T-cell (primary cell): Measurements from ENCODE around the gene PAX5. TPM values are rescaled to one million over a fixed set of nuclear protein-coding genes. Genes with fewer than 3 reads are reported as not detected.

Experiments
- ATAC-seq, 4 experiments: fragments of 200-7000 bp in 3 of 4; fragments of 150-1000 bp in 1 of 4; cut with Tn5 transposase; replicated peaks in 1 of 4; 1 replicate in 3 of 4; 2 replicates in 1 of 4; pipeline ENCODE4 v1.10.0; 2021; ENCODE audit warnings: moderate library complexity in 3 of 4, mild to moderate bottlenecking in 2 of 4, moderate number of reproducible peaks in 1 of 4
- CTCF ChIA-PET, 2 donors: fragments of 300-600 bp; sonication (Branson Sonifier 250); formaldehyde crosslinking; loops; one replicate each; lab custom pipeline; 2022; ENCODE audit warnings: antibody characterized with exemption in 2 of 2; lab: Charles Lee
- POLR2A ChIA-PET, 2 donors: fragments of 300-600 bp; sonication (Branson Sonifier 250); formaldehyde crosslinking; loops; one replicate each; lab custom pipeline; 2022; ENCODE audit warnings: antibody characterized with exemption in 2 of 2; lab: Charles Lee
- DNase-seq, 35 experiments: peaks; one replicate each; pipeline versions ENCODE4 v3.0.0 to v3.0.0-alpha.2; 2013 to 2023
- H3K27ac ChIP-seq: one replicate; pipeline ENCODE4 v1.5.1; 2013; ENCODE audit warnings: low read length
- H3K27me3 ChIP-seq, 2 experiments: replicated peaks in 1 of 2; 1 replicate in 1 of 2; 2 replicates in 1 of 2; pipeline versions ENCODE4 v1.6.1 to v1.7.0; 2013; ENCODE audit warnings: low read length in 1 of 2, mixed read lengths in 1 of 2; ENCODE audit not compliant: control insufficient read depth in 2 of 2, insufficient read depth in 2 of 2; ENCODE audit errors: extremely low read depth in 1 of 2
- H3K36me3 ChIP-seq, 2 donors: 1 replicate in 1 of 2; 2 replicates in 1 of 2; pipeline versions ENCODE4 v1.6.1 to v1.7.0; 2013; ENCODE audit warnings: low read length in 1 of 2; ENCODE audit not compliant: control insufficient read depth in 2 of 2, insufficient read depth in 1 of 2; ENCODE audit errors: extremely low read depth in 1 of 2
- H3K4me1 ChIP-seq, 2 experiments: 1 replicate in 1 of 2; 2 replicates in 1 of 2; pipeline versions ENCODE4 v1.6.1 to v1.7.0; 2013; ENCODE audit warnings: low read length in 2 of 2, mixed read lengths in 1 of 2; ENCODE audit not compliant: insufficient read depth in 2 of 2, control insufficient read depth in 1 of 2; ENCODE audit errors: extremely low read depth in 1 of 2
- H3K4me3 ChIP-seq, 2 donors: 1 replicate in 1 of 2; 2 replicates in 1 of 2; pipeline versions ENCODE4 v1.5.1 to v1.7.0; 2013; ENCODE audit warnings: mild to moderate bottlenecking in 2 of 2, low read length in 1 of 2, moderate library complexity in 1 of 2; ENCODE audit not compliant: control insufficient read depth in 1 of 2; ENCODE audit errors: extremely low read depth in 1 of 2
- H3K9me3 ChIP-seq: 2 replicates; pipeline ENCODE4 v1.7.0; 2013
- H3K27ac Mint-ChIP-seq, 2 donors: one replicate each; pipeline ENCODE4 v1.8.0; 2020 to 2021; ENCODE audit warnings: mild to moderate bottlenecking in 2 of 2, mixed read lengths in 2 of 2
- H3K27me3 Mint-ChIP-seq, 2 donors: one replicate each; pipeline ENCODE4 v1.8.0; 2021 to 2022; ENCODE audit warnings: mixed read lengths in 2 of 2
- H3K36me3 Mint-ChIP-seq: one replicate; pipeline ENCODE4 v1.8.0; 2021; ENCODE audit warnings: mixed read lengths
- H3K4me1 Mint-ChIP-seq, 3 donors: one replicate each; pipeline ENCODE4 v1.8.0; 2020 to 2022; ENCODE audit warnings: mixed read lengths in 3 of 3, mild to moderate bottlenecking in 1 of 3
- H3K4me3 Mint-ChIP-seq, 3 donors: one replicate each; pipeline ENCODE4 v1.8.0; 2020 to 2022; ENCODE audit warnings: mild to moderate bottlenecking in 3 of 3, mixed read lengths in 3 of 3, moderate library complexity in 3 of 3
- H3K9me3 Mint-ChIP-seq, 3 donors: one replicate each; pipeline ENCODE4 v1.8.0; 2020 to 2022; ENCODE audit warnings: mixed read lengths in 3 of 3
- WGBS: methylation state at CpG from one replicate; pipeline ENCODE4 v1.1.5; 2013; ENCODE audit warnings: missing lambda C conversion rate; ENCODE audit not compliant: insufficient coverage; 5-methylcytosine and 5-hydroxymethylcytosine counted together
- total RNA-seq, 35 experiments: library from RNA in 6 of 35; stranded (reverse) in 6 of 35; fragments of 120-200 nt in 1 of 35; gene quantifications; one replicate each; pipeline versions ENCODE4 v1.2.1 to v1.2.4 and lab custom pipeline; 2013 to 2026

PAX5 gene
- total RNA-seq, 5 donors from 2014 or later (not counting 1 experiment from before 2014, with no cell fraction given): 1.7 to 12.4 (median 4.4) TPM

DNA sequence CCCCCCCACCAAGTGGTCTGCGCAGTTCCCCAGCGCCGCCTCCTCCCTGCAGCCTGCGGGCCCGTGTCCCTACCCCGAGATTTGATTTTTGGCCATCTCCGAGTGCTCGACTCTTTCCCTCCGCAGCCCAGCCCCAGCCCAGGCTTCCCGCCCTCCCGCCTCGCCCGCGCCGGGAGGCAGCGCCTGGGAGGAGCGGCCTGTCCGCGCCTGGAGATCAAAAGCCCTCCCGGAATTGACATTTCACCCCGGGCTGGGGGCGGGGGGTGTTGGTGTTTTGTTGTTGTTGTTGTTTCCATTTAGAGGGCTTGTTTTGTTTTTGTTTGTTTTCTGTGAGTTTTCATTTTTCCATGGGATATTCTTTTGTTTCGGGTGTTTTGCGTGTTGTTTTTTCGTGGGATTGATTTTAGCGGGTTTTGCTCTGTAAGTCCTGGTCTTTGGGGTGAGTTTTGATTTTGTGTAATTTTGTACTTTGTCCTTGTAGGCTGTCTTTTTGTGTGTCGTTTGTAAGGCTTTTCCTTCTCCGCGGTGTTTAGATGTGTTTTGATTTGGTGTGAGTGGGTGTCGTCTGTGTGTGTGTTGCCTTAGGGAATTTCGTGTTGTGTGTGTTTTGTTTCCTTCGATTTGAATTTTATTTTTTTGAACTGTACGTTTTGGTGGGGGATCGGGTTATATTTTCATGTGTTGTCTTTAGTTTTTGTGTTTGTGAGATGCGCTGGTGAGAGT, 1.7 kb upstream of the PAX5 start:
- DNase-seq: no peak
- Histone ChIP-seq H3K27me3 (peaks cover 21 to 88% of the 10 kb centered on the region in 2 experiments), H3K27ac (no peak overlapping the region), H3K9me3 (no peaks in the 10 kb centered on the region), H3K4me3 (peak overlapping the region; percentile 51 to 89), H3K36me3 (no peaks in the 10 kb centered on the region), H3K4me1 (peaks cover 12 to 48% of the 10 kb centered on the region in 2 experiments)
- Mint-ChIP-seq H3K27ac (peak overlapping the region; percentile 13 to 71), H3K4me1 (peaks cover 33 to 46% (median 36%) of the 10 kb centered on the region in 3 donors), H3K36me3 (no peaks in the 10 kb centered on the region), H3K27me3 (peaks cover 70 to 82% of the 10 kb centered on the region in 2 donors), H3K9me3 (no peaks in the 10 kb centered on the region), H3K4me3 (peak overlapping the region; percentile 77 to 86 (median 83))
- ChIA-PET CTCF (interaction anchor here in 1 of 2 donors (1.4 kb wide), 1 partner anchor 9 kb away, joined by 5 read pairs; no protein-coding TSS in a partner anchor), POLR2A (interaction anchor here in 1 of 2 donors (0.5 to 0.6 kb wide), 2 partner anchors 47 to 183 kb away, joined by 3 read pairs; no protein-coding TSS in a partner anchor)
- 11% methylated on average over 19 of the region's 35 CpGs for WGBS
- ATAC-seq: no peak

DNA sequence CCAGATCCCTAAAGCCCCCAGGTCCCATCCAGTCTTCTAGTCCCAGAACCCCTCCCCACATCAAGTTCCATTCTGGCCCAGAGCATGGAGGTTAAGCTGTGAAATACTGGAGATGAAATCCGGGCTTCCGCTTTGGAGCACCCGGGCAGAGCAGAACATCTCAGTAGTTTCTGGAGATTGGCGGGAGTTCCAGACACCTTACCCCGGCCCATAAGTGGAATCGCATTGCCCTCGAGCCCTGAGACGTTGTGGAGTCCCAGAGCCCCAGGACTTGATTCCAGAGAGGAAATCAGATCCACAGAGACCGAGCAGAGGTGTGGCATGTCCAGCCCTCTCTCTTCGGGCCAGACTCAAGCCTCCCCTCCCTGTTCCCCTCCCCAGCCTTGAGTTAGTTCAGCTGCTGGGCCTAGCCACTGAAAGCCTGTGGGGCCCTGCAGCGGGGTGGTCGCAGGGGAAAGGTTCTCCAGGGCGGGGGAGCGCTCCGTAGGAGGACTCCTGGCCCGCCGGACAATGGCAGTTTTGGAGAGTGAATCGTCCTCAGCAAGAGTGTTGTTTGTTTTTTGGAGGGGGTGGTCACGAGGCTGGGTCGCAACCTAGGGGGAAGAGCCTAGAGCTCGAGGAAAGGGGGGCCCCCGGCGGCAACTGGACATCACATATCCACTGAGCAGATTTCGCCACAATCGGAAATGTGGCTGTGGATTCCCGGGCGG, 1.0 kb upstream of the PAX5 start:
- Mint-ChIP-seq H3K4me1 (peaks cover 40 to 52% (median 42%) of the 10 kb centered on the region in 3 donors), H3K9me3 (no peaks in the 10 kb centered on the region), H3K27ac (peak overlapping the region in 1 of 2 donors; percentile 19), H3K4me3 (peak overlapping the region; percentile 43 to 86 (median 83)), H3K27me3 (peaks cover 72 to 89% of the 10 kb centered on the region in 2 donors), H3K36me3 (no peaks in the 10 kb centered on the region)
- Histone ChIP-seq H3K9me3 (no peaks in the 10 kb centered on the region), H3K4me1 (peaks cover 12 to 55% of the 10 kb centered on the region in 2 experiments), H3K36me3 (no peaks in the 10 kb centered on the region), H3K27me3 (peaks cover 21 to 88% of the 10 kb centered on the region in 2 experiments), H3K27ac (no peak overlapping the region), H3K4me3 (peak overlapping the region in 1 of 2 donors; percentile 36)
- ChIA-PET CTCF (no interaction called here), POLR2A (interaction anchor here in 1 of 2 donors (0.5 kb wide), 1 partner anchor 183 kb away, joined by 3 read pairs; no protein-coding TSS in a partner anchor)
- no peak for ATAC-seq
- 14% methylated on average over 22 of the region's 27 CpGs for WGBS
- DNase-seq: no peak

DNA sequence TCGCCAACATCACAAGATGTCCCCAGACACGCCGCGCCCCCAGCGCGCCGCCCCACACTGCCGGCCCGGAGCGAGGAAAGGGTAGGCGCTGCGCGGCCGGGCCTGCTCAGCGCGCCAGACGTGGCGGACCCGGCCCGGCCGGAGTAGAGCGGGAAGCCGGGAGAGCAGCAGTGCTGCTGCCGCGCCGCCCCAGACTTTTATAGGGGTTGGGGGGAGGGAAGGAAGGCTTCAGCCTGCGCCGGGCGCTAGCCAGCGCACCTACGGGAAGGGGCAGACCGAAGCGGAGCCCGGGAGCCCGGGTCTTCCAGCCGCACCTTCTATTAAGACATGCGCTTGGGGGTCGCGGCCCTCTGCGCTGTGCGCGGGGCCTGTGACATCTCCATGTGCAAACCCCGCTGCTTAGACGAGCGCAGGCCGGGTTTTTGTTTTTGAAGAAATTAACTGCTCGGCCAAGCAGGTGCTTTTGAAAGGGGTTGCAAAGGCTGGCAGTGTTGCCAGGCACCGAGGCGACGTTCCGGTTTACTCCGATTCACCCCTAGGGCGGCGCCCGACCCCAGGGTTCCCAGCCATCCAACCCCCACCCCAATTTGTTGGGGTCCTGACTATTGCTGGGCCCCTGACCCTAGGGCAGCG, 353 bp upstream of the PAX5 start:
- peak overlapping the region; percentile 55 to 86 (median 83) for H3K4me3 Mint-ChIP-seq
- ATAC-seq (peak in 3 of 4 experiments; percentile 5 to 33 (median 27)), DNase-seq (peak in 1 of 35 experiments; percentile 36)
- H3K4me1 Mint-ChIP-seq: peaks cover 45 to 59% (median 49%) of the 10 kb centered on the region in 3 donors
- ChIA-PET CTCF (no interaction called here), POLR2A (no interaction called here)
- H3K27ac Mint-ChIP-seq: peak overlapping the region in 1 of 2 donors; percentile 19
- H3K27me3 Mint-ChIP-seq: peaks cover 70 to 91% of the 10 kb centered on the region in 2 donors
- no peaks in the 10 kb centered on the region for H3K9me3 Mint-ChIP-seq
- WGBS: 1% methylated on average over 51 of the region's 56 CpGs
- Histone ChIP-seq H3K4me1 (peaks cover 14 to 62% of the 10 kb centered on the region in 2 experiments), H3K9me3 (no peaks in the 10 kb centered on the region), H3K4me3 (peak overlapping the region; percentile 14 to 55), H3K36me3 (no peaks in the 10 kb centered on the region), H3K27me3 (peaks cover 21 to 95% of the 10 kb centered on the region in 2 experiments), H3K27ac (no peak overlapping the region)
- H3K36me3 Mint-ChIP-seq: no peaks in the 10 kb centered on the region

DNA sequence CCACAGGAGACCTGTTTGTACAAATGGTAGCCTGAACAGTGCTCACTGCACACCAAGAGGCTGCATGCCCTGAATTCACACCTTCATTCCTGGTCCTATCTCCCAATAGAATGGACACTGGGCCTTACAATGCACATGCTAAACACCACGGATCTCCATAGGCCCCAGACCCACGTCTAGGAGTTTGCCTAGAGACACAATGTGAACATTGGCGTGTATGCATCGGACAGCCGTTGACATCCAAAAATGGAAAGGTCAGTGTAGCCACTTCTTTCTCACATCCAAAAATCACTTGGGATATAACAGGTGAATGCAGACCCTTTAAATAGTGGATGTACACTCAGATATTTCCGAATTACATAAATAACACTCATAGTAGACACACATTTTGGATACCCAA, 927 bp downstream of the PAX5 start:
- Histone ChIP-seq H3K9me3 (no peaks in the 10 kb centered on the region), H3K4me1 (peaks cover 14 to 71% of the 10 kb centered on the region in 2 experiments), H3K4me3 (no peak overlapping the region), H3K27me3 (peaks cover 23 to 100% of the 10 kb centered on the region in 2 experiments), H3K27ac (no peak overlapping the region), H3K36me3 (no peaks in the 10 kb centered on the region)
- H3K9me3 Mint-ChIP-seq: no peaks in the 10 kb centered on the region
- peak overlapping the region in 2 of 3 donors; percentile 59 to 86 for H3K4me3 Mint-ChIP-seq
- WGBS: 65% methylated on average over 3 of the region's 6 CpGs
- ATAC-seq (no peak), DNase-seq (no peak)
- peaks cover 64 to 90% of the 10 kb centered on the region in 2 donors for H3K27me3 Mint-ChIP-seq
- POLR2A ChIA-PET: no interaction called here
- H3K4me1 Mint-ChIP-seq: peaks cover 49 to 62% (median 52%) of the 10 kb centered on the region in 3 donors
- CTCF ChIA-PET: no interaction called here
- no peaks in the 10 kb centered on the region for H3K36me3 Mint-ChIP-seq
- no peak overlapping the region for H3K27ac Mint-ChIP-seq

DNA sequence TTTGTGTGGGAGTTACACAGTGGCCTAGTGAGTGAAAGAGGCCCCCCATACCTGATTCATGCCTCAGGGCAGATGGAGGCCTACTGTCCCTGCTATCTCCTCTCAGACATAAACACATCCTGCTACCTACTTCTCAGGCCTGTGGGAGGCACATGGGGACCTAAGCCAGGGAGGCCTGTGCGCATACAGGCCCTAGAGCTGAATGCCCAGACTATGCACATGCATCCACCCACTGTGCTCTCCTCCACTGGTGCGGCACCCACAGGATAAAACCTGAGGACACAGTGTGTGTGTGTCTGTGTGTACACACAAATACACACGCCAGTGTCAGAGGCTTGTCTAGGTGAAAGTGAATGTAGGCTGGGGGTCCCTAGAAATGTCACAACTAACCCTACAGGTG, 1.4 kb downstream of the PAX5 start:
- no peak overlapping the region for H3K27ac ChIP-seq
- no CpG with 5 or more reads among the region's 3 CpGs for WGBS
- CTCF ChIA-PET: no interaction called here
- Mint-ChIP-seq H3K4me3 (no peak overlapping the region), H3K27me3 (peaks cover 66 to 90% of the 10 kb centered on the region in 2 donors), H3K4me1 (peaks cover 51 to 61% (median 52%) of the 10 kb centered on the region in 3 donors), H3K36me3 (no peaks in the 10 kb centered on the region), H3K9me3 (no peaks in the 10 kb centered on the region), H3K27ac (no peak overlapping the region)
- H3K4me1 ChIP-seq: peaks cover 14 to 71% of the 10 kb centered on the region in 2 experiments
- H3K4me3 ChIP-seq: no peak overlapping the region
- no peaks in the 10 kb centered on the region for H3K36me3 ChIP-seq
- DNase-seq (no peak), ATAC-seq (no peak)
- POLR2A ChIA-PET: no interaction called here
- H3K27me3 ChIP-seq: peaks cover 25 to 100% of the 10 kb centered on the region in 2 experiments
- H3K9me3 ChIP-seq: no peaks in the 10 kb centered on the region

DNA sequence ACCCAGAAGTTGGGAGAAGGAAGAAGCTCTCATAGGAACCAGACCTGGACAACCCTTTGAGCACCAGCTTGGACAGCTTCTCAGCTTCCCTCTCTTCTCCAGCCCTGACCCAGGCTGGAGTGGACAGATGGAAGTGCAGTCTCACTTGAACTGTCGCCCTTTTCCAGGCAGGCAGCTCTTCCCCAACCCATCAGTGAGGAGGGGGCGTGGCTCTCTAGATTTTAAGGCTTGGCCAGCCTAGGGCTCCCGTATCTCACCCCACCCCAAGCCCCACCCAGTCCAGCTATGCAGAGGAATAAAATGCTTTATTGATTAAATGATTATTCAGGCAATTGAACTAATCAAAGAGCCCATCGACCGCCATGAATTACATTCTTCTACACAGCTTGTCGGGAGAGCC, 2.2 kb downstream of the PAX5 start:
- no CpG with 5 or more reads among the region's 6 CpGs for WGBS

More for the DNA sequence above, 2.2 kb downstream of the PAX5 start:
- Histone ChIP-seq H3K27me3 (peaks cover 23 to 99% of the 10 kb centered on the region in 2 experiments), H3K27ac (no peak overlapping the region), H3K9me3 (no peaks in the 10 kb centered on the region), H3K4me1 (peaks cover 12 to 71% of the 10 kb centered on the region in 2 experiments), H3K36me3 (no peaks in the 10 kb centered on the region), H3K4me3 (no peak overlapping the region)
- Mint-ChIP-seq H3K27me3 (peaks cover 67 to 90% of the 10 kb centered on the region in 2 donors), H3K36me3 (no peaks in the 10 kb centered on the region), H3K4me1 (peaks cover 46 to 59% (median 51%) of the 10 kb centered on the region in 3 donors), H3K9me3 (no peaks in the 10 kb centered on the region), H3K27ac (no peak overlapping the region), H3K4me3 (no peak overlapping the region)
- ChIA-PET POLR2A (no interaction called here), CTCF (no interaction called here)
- no peak for ATAC-seq
- no peak for DNase-seq
